H9 (cell line): ENCODE data around the gene STOX2. TPM values are rescaled to one million over a fixed set of nuclear protein-coding genes. Genes with fewer than 3 reads are reported as not detected.

Experiments used
- DNase-seq: peaks from one replicate; pipeline ENCODE4 v3.0.0-alpha.2; 2017
- H2AFZ ChIP-seq: one replicate; pipeline ENCODE4 v1.6.1; 2013; ENCODE audit warnings: mild to moderate bottlenecking, low read length, control low read depth, moderate library complexity
- H2AK5ac ChIP-seq: 2 replicates; pipeline ENCODE4 v1.6.1; 2013; ENCODE audit warnings: low read length, control low read depth, mixed read lengths; ENCODE audit not compliant: insufficient read length
- H2BK120ac ChIP-seq: one replicate; pipeline ENCODE4 v1.6.1; 2013; ENCODE audit warnings: low read depth, mild to moderate bottlenecking, low read length, control low read depth, inconsistent platforms; ENCODE audit not compliant: poor library complexity, severe bottlenecking
- H2BK12ac ChIP-seq: 2 replicates; pipeline ENCODE4 v1.6.1; 2013; ENCODE audit warnings: low read length, control low read depth, mixed read lengths, low read depth; ENCODE audit not compliant: insufficient read length
- H2BK15ac ChIP-seq: 2 replicates; pipeline ENCODE4 v1.6.1; 2013; ENCODE audit warnings: low read depth, low read length, control low read depth
- H2BK20ac ChIP-seq: one replicate; pipeline ENCODE4 v1.6.1; 2013; ENCODE audit warnings: low read depth, mild to moderate bottlenecking, low read length, control low read depth, inconsistent platforms; ENCODE audit not compliant: poor library complexity, severe bottlenecking
- H2BK5ac ChIP-seq: 2 replicates; pipeline ENCODE4 v1.6.1; 2013; ENCODE audit warnings: low read length, control low read depth, mixed read lengths; ENCODE audit not compliant: insufficient read length
- H3K14ac ChIP-seq: 2 replicates; pipeline ENCODE4 v1.6.1; 2013; ENCODE audit warnings: low read length, control low read depth; ENCODE audit not compliant: insufficient read depth
- H3K18ac ChIP-seq: 2 replicates; pipeline ENCODE4 v1.6.1; 2013; ENCODE audit warnings: low read depth, mild to moderate bottlenecking, mixed read lengths, low read length, control low read depth; ENCODE audit not compliant: insufficient read length
- H3K23ac ChIP-seq: 2 replicates; pipeline ENCODE4 v1.6.1; 2013; ENCODE audit warnings: low read length, control low read depth, mixed read lengths, low read depth; ENCODE audit not compliant: insufficient read length
- H3K23me2 ChIP-seq: 2 replicates; pipeline ENCODE4 v1.6.1; 2013; ENCODE audit warnings: low read depth, mild to moderate bottlenecking, mixed read lengths, low read length, control low read depth; ENCODE audit not compliant: insufficient read length, poor library complexity, severe bottlenecking
- H3K27ac ChIP-seq: 2 replicates; pipeline ENCODE4 v1.5.1; 2013; ENCODE audit warnings: low read length, control low read depth, mixed read lengths, low read depth; ENCODE audit not compliant: insufficient read length
- H3K27me3 ChIP-seq: 2 replicates; pipeline ENCODE4 v1.6.1; 2013; ENCODE audit warnings: low read length, control low read depth, inconsistent platforms; ENCODE audit not compliant: insufficient read depth
- H3K4ac ChIP-seq: 2 replicates; pipeline ENCODE4 v1.6.1; 2013; ENCODE audit warnings: low read depth, mild to moderate bottlenecking, control low read depth, inconsistent platforms, low read length, moderate library complexity
- H3K4me1 ChIP-seq: 2 replicates; pipeline ENCODE4 v1.6.1; 2013; ENCODE audit warnings: low read length, control low read depth, inconsistent platforms; ENCODE audit not compliant: insufficient read depth
- H3K4me2 ChIP-seq: 2 replicates; pipeline ENCODE4 v1.6.1; 2013; ENCODE audit warnings: low read length, control low read depth, mixed read lengths; ENCODE audit not compliant: insufficient read length, insufficient read depth
- H3K56ac ChIP-seq: 2 replicates; pipeline ENCODE4 v1.6.1; 2013; ENCODE audit warnings: low read depth, mild to moderate bottlenecking, mixed read lengths, low read length, control low read depth; ENCODE audit not compliant: insufficient read length
- H3K79me1 ChIP-seq: 2 replicates; pipeline ENCODE4 v1.6.1; 2013; ENCODE audit warnings: low read depth, mild to moderate bottlenecking, moderate library complexity, low read length, control low read depth, inconsistent platforms; ENCODE audit not compliant: insufficient read depth, poor library complexity, severe bottlenecking
- H3K79me2 ChIP-seq: 2 replicates; pipeline ENCODE4 v1.6.1; 2013; ENCODE audit warnings: low read length, control low read depth, inconsistent platforms; ENCODE audit not compliant: insufficient read depth
- H3K9ac ChIP-seq: 2 replicates; pipeline ENCODE4 v1.6.1; 2013; ENCODE audit warnings: low read length, control low read depth, mixed read lengths; ENCODE audit not compliant: insufficient read length; ENCODE audit errors: extremely low read depth
- H3K9me3 ChIP-seq: one replicate; pipeline ENCODE4 v1.6.1; 2013; ENCODE audit warnings: low read depth, low read length, inconsistent platforms; ENCODE audit not compliant: control insufficient read depth
- H3T11ph ChIP-seq: one replicate; pipeline ENCODE4 v1.6.1; 2013; ENCODE audit warnings: mild to moderate bottlenecking, low read length, control low read depth, inconsistent platforms
- H4K20me1 ChIP-seq: one replicate; pipeline ENCODE4 v1.6.1; 2013; ENCODE audit not compliant: control insufficient read depth, insufficient read length, insufficient read depth
- H4K5ac ChIP-seq: 2 replicates; pipeline ENCODE4 v1.6.1; 2013; ENCODE audit warnings: low read depth, mild to moderate bottlenecking, mixed read lengths, low read length, control low read depth; ENCODE audit not compliant: insufficient read length
- H4K8ac ChIP-seq: replicated peaks from 2 replicates; pipeline ENCODE4 v1.6.1; 2013; ENCODE audit warnings: low read length, control low read depth, mixed read lengths, low read depth; ENCODE audit not compliant: insufficient read length
- H4K91ac ChIP-seq: 2 replicates; pipeline ENCODE4 v1.6.1; 2013; ENCODE audit warnings: low read depth, mild to moderate bottlenecking, moderate library complexity, mixed read lengths, low read length, control low read depth; ENCODE audit not compliant: insufficient read length
- H3K27ac Mint-ChIP-seq, 3 experiments: 2 replicates in 2 of 3; 3 replicates in 1 of 3; pipeline ENCODE4 v1.8.0; 2020 to 2021; ENCODE audit warnings: mixed read lengths in 3 of 3, mild to moderate bottlenecking in 1 of 3, moderate library complexity in 1 of 3
- H3K27me3 Mint-ChIP-seq: 2 replicates; pipeline ENCODE4 v1.8.0; 2021; ENCODE audit warnings: low read depth, mild to moderate bottlenecking, moderate library complexity, mixed read lengths
- H3K36me3 Mint-ChIP-seq, 3 experiments: 2 replicates in 2 of 3; 3 replicates in 1 of 3; pipeline ENCODE4 v1.8.0; 2020 to 2021; ENCODE audit warnings: low read depth in 3 of 3, mixed read lengths in 3 of 3; ENCODE audit not compliant: insufficient read depth in 1 of 3
- H3K4me1 Mint-ChIP-seq, 2 experiments: 2 replicates each; pipeline ENCODE4 v1.8.0; 2020; ENCODE audit warnings: mixed read lengths in 2 of 2
- H3K4me3 Mint-ChIP-seq, 2 experiments: 2 replicates in 1 of 2; 3 replicates in 1 of 2; pipeline ENCODE4 v1.8.0; 2020 to 2021; ENCODE audit warnings: mild to moderate bottlenecking in 2 of 2, mixed read lengths in 2 of 2, moderate library complexity in 1 of 2
- H3K9me3 Mint-ChIP-seq, 2 experiments: 2 replicates in 1 of 2; 3 replicates in 1 of 2; pipeline ENCODE4 v1.8.0; 2020; ENCODE audit warnings: mild to moderate bottlenecking in 2 of 2, mixed read lengths in 2 of 2, moderate library complexity in 1 of 2
- CTCF ChIP-seq: fragments of 200-600 bp; sonication (generic); conservative IDR thresholded peaks from 3 replicates; pipeline ENCODE4 v1.8.0; 2021; ENCODE audit warnings: antibody characterized with exemption, mild to moderate bottlenecking
- WGBS: extraction: QIAGEN DNeasy Blood & Tissue Kit; methylation state at CpG from one replicate; pipeline ENCODE4 v1.1.7; 2013; ENCODE audit warnings: missing lambda C conversion rate, low lambda C conversion rate, mixed read lengths; ENCODE audit not compliant: insufficient read length; ENCODE audit errors: extremely low coverage; 5-methylcytosine and 5-hydroxymethylcytosine counted together
- total RNA-seq: library from RNA; stranded (reverse); gene quantifications from 2 replicates; pipeline ENCODE4 v1.2.1, GENCODE V29; 2021

The STOX2 gene
- total RNA-seq, 1 experiment from 2014 or later: 28.2 TPM

DNA sequence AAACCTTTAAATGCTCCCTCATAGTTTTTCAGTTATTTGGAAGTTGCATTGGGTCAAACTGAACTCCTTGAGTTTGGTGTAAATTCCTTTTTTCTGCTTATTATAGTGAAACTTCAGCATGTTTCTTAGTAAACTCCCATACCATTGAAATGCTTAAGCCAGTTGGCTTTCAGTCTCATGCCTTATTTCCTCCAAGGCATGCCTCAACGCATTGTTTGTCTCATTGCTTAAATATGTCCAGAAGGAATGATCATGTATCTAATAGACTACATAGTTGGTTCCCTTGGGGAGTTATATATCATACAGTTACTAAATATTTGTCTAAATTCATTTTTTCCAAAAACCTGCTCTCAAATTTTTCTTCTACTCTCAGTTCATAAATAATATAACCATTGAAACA, 114.0 kb downstream of the STOX2 start:
- Histone ChIP-seq H3K4me1 (no peaks in the 10 kb centered on the region; the same call in 1 of the 2 replicates), H2AK5ac (no peak overlapping the region), H2BK120ac (no peak overlapping the region), H4K20me1 (no peaks in the 10 kb centered on the region), H4K91ac (no peak overlapping the region), H4K5ac (no peak overlapping the region), H2BK5ac (no peak overlapping the region), H3K18ac (no peak overlapping the region), H2BK15ac (no peak overlapping the region), H3K9ac (no peak overlapping the region), H4K8ac (no peak overlapping the region), H3K27ac (no peak overlapping the region), H3T11ph (no peak overlapping the region), H3K4me2 (no peak overlapping the region), H3K79me1 (no peaks in the 10 kb centered on the region), H3K23ac (no peak overlapping the region), H3K79me2 (no peaks in the 10 kb centered on the region), H2BK20ac (no peak overlapping the region), H3K9me3 (no peaks in the 10 kb centered on the region), H3K4ac (no peak overlapping the region), H3K23me2 (no peaks in the 10 kb centered on the region), H3K14ac (no peak overlapping the region), H3K56ac (no peak overlapping the region), H2BK12ac (no peak overlapping the region), H3K27me3 (no peaks in the 10 kb centered on the region), H2AFZ (no peak overlapping the region)
- Mint-ChIP-seq H3K4me1 (peaks cover 12% of the 10 kb centered on the region in 2 experiments), H3K9me3 (no peaks in the 10 kb centered on the region), H3K27me3 (no peaks in the 10 kb centered on the region), H3K27ac (no peak overlapping the region), H3K36me3 (peaks cover 0 to 7% (median 0%) of the 10 kb centered on the region in 3 experiments; a peak in 3 of 7 replicates), H3K4me3 (no peak overlapping the region)
- no CpG with 5 or more reads among the region's 1 CpG for WGBS
- TF ChIP-seq CTCF: no peak
- no peak for DNase-seq
